COR-L47 (cell line): ENCODE measurements around the gene NEDD4L.
"Not testable (repeated sequence)": the region's sequence is repeated elsewhere in the genome, so short reads cannot be mapped to it uniquely, and the experiment has no call there.

Experiments used
- DNase-seq: peaks from one replicate; lab custom pipeline; 2025; lab: John Stamatoyannopoulos, UW

NEDD4L gene

GRCh38 chr18:58156516-58156915 is 112.5 kb downstream of the NEDD4L start:
- no peak for DNase-seq

- DNase-seq, result no peak
These were observed 113.2 kb downstream of the NEDD4L start for GRCh38 chr18:58157237-58157636.

GRCh38 chr18:58158008-58158407 is 114.0 kb downstream of the NEDD4L start:
- DNase-seq, result no peak

- DNase-seq, result no peak
These were observed 114.4 kb downstream of the NEDD4L start for GRCh38 chr18:58158459-58158858.

- DNase-seq, result no peak
These were observed 117.6 kb downstream of the NEDD4L start for GRCh38 chr18:58161659-58162058.

- DNase-seq, result no peak
These were observed 118.1 kb downstream of the NEDD4L start for GRCh38 chr18:58162127-58162526.

GRCh38 chr18:58163004-58163590 is 119.1 kb downstream of the NEDD4L start:
- DNase-seq, result no peak

- no peak for DNase-seq
These were observed 122.3 kb downstream of the NEDD4L start for GRCh38 chr18:58166278-58166844.

GRCh38 chr18:58167073-58167472 is 123.0 kb downstream of the NEDD4L start:
- DNase-seq, result no peak

GRCh38 chr18:58168221-58168620 is 124.2 kb downstream of the NEDD4L start:
- no peak for DNase-seq

- no peak for DNase-seq
These were observed 125.0 kb downstream of the NEDD4L start for GRCh38 chr18:58168993-58169392.

- DNase-seq, result no peak
These were observed 125.4 kb downstream of the NEDD4L start for GRCh38 chr18:58169472-58169871.

GRCh38 chr18:58170036-58170435 is 126.0 kb downstream of the NEDD4L start:
- DNase-seq, result not testable (repeated sequence)

GRCh38 chr18:58172031-58172430 is 128.0 kb downstream of the NEDD4L start:
- DNase-seq, result no peak

GRCh38 chr18:58174285-58174684 is 130.3 kb downstream of the NEDD4L start:
- DNase-seq, result no peak

- DNase-seq, result no peak
These were observed 131.2 kb downstream of the NEDD4L start for GRCh38 chr18:58175122-58175785.

- no peak for DNase-seq
These were observed 131.8 kb downstream of the NEDD4L start for GRCh38 chr18:58175786-58176176.

GRCh38 chr18:58177004-58177717 is 133.1 kb downstream of the NEDD4L start:
- DNase-seq, result no peak

GRCh38 chr18:58177896-58178470 is 134.0 kb downstream of the NEDD4L start:
- DNase-seq, result no peak

GRCh38 chr18:58178511-58178910 is 134.5 kb downstream of the NEDD4L start:
- no peak for DNase-seq

GRCh38 chr18:58180172-58180571 is 136.1 kb downstream of the NEDD4L start:
- DNase-seq, result no peak

GRCh38 chr18:58180738-58181353 is 136.8 kb downstream of the NEDD4L start:
- peak; percentile 63 for DNase-seq
